Ascending aorta (tissue), 2 donors: ENCODE data around the gene STAC3. TPM values are rescaled to one million over a fixed set of nuclear protein-coding genes. Genes with fewer than 3 reads are reported as not detected.

Experiments used
- DNase-seq, 2 donors: peaks; one replicate each; pipeline ENCODE4 v3.0.0-alpha.2; 2019; ENCODE audit warnings: low spot score in 2 of 2
- H3K27ac ChIP-seq, 2 donors: fragments of 200-600 bp; sonication (generic); one replicate each; pipeline ENCODE4 v1.5.1; 2016 to 2017; ENCODE audit warnings: mild to moderate bottlenecking in 1 of 2
- H3K27me3 ChIP-seq: fragments of 200-600 bp; sonication (generic); one replicate; pipeline ENCODE4 v1.5.1; 2017
- H3K36me3 ChIP-seq, 2 donors: fragments of 200-600 bp; sonication (generic); one replicate each; pipeline ENCODE4 v1.5.1; 2016
- H3K4me1 ChIP-seq, 2 donors: fragments of 200-600 bp; sonication (generic); one replicate each; pipeline ENCODE4 v1.5.1; 2016 to 2017; ENCODE audit warnings: mild to moderate bottlenecking in 1 of 2
- H3K4me3 ChIP-seq, 2 donors: fragments of 200-600 bp; sonication (generic); one replicate each; pipeline ENCODE4 v1.5.1; 2016 to 2017; ENCODE audit warnings: mild to moderate bottlenecking in 1 of 2
- H3K9me3 ChIP-seq, 2 donors: fragments of 200-600 bp; sonication (generic); one replicate each; pipeline ENCODE4 v1.5.1; 2016
- CTCF ChIP-seq, 3 experiments: fragments of 200-600 bp in 2 of 3; fragments of 450-650 bp in 1 of 3; sonication (generic) in 2 of 3; IDR thresholded peaks; one replicate each; pipeline ENCODE4 v1.5.1; 2016 to 2019; ENCODE audit warnings: antibody characterized with exemption in 3 of 3, mild to moderate bottlenecking in 1 of 3, moderate library complexity in 1 of 3
- intact Hi-C: fragments of 100-400 bp; cut with DNase I; formaldehyde crosslinking; loops from one replicate; pipeline ENCODE4 v1.15.1; 2023
- total RNA-seq: library from RNA; depleted of rRNA; stranded (reverse); fragments of >200 nt; gene quantifications from one replicate; pipeline ENCODE4 v1.1.0, GENCODE V29; 2016

The STAC3 gene
- total RNA-seq, 1 donor from 2014 or later = not detected

GRCh38 chr12:57242691-57243454, 8.1 kb downstream of the STAC3 start:
- H3K4me3 ChIP-seq = peak overlapping the region; percentile 31 to 57
- H3K27ac ChIP-seq = no peak overlapping the region
- H3K27me3 ChIP-seq = peaks cover 27% of the 10 kb centered on the region
- intact Hi-C loops = loop anchor here (1.0 kb wide), 1 partner anchor 30 kb away; no protein-coding TSS in a partner anchor
- H3K36me3 ChIP-seq = no peaks in the 10 kb centered on the region
- TF ChIP-seq CTCF (IDR thresholded peaks at IDR 0.05) = peak in 2 of 3 experiments; percentile 72 to 74
- H3K4me1 ChIP-seq = peaks cover 31 to 52% of the 10 kb centered on the region in 2 donors
- no peak for DNase-seq
- H3K9me3 ChIP-seq = no peaks in the 10 kb centered on the region

- Histone ChIP-seq H3K36me3 (no peaks in the 10 kb centered on the region), H3K9me3 (no peaks in the 10 kb centered on the region), H3K4me1 (peaks cover 31 to 52% of the 10 kb centered on the region in 2 donors), H3K27me3 (peaks cover 28% of the 10 kb centered on the region), H3K27ac (no peak overlapping the region), H3K4me3 (peak overlapping the region; percentile 31 to 57)
- no peak for DNase-seq
- TF ChIP-seq CTCF (IDR thresholded peaks at IDR 0.05) = no peak
- intact Hi-C loops = no loop called here
Observed at GRCh38 chr12:57242329-57242690, 8.7 kb downstream of the STAC3 start.

- intact Hi-C loops = no loop called here
- no peak for DNase-seq
- H3K4me1 ChIP-seq = peaks cover 31 to 52% of the 10 kb centered on the region in 2 donors
- no peaks in the 10 kb centered on the region for H3K9me3 ChIP-seq
- no peak overlapping the region for H3K27ac ChIP-seq
- H3K4me3 ChIP-seq = no peak overlapping the region
- TF ChIP-seq CTCF (IDR thresholded peaks at IDR 0.05) = no peak
- peaks cover 28% of the 10 kb centered on the region for H3K27me3 ChIP-seq
- H3K36me3 ChIP-seq = no peaks in the 10 kb centered on the region
Observed at GRCh38 chr12:57241402-57242310, 9.3 kb downstream of the STAC3 start.

GRCh38 chr12:57240926-57241401, 10.0 kb downstream of the STAC3 start:
- peak overlapping the region; percentile 45 to 62 for H3K4me3 ChIP-seq
- no peaks in the 10 kb centered on the region for H3K36me3 ChIP-seq
- H3K4me1 ChIP-seq = peaks cover 31 to 52% of the 10 kb centered on the region in 2 donors
- no peaks in the 10 kb centered on the region for H3K9me3 ChIP-seq
- intact Hi-C loops = no loop called here
- no peak for DNase-seq
- no peak overlapping the region for H3K27ac ChIP-seq
- no peak for TF ChIP-seq CTCF (IDR thresholded peaks at IDR 0.05)
- peaks cover 28% of the 10 kb centered on the region for H3K27me3 ChIP-seq

- Histone ChIP-seq H3K4me3 (peak overlapping the region; percentile 45 to 62), H3K4me1 (peaks cover 31 to 52% of the 10 kb centered on the region in 2 donors), H3K9me3 (no peaks in the 10 kb centered on the region), H3K36me3 (no peaks in the 10 kb centered on the region), H3K27ac (no peak overlapping the region), H3K27me3 (peaks cover 28% of the 10 kb centered on the region)
- intact Hi-C loops = no loop called here
- TF ChIP-seq CTCF (IDR thresholded peaks at IDR 0.05) = no peak
- no peak for DNase-seq
Observed at GRCh38 chr12:57240066-57240921, 10.7 kb downstream of the STAC3 start.
